BJ (cell line): ENCODE results near the gene XPNPEP1. TPM values are rescaled to one million over a fixed set of nuclear protein-coding genes. Genes with fewer than 3 reads are reported as not detected.

Experiments used
- CTCF ChIA-PET: fragments of 350-600 bp; formaldehyde crosslinking; extraction: SDS; loops from one replicate; lab custom pipeline; 2021; ENCODE audit warnings: antibody characterized with exemption, inconsistent platforms; lab: Yijun Ruan, JAX
- POLR2A ChIA-PET: fragments of 300-600 bp; sonication (Branson Sonifier 250); formaldehyde crosslinking; extraction: SDS; loops from one replicate; lab custom pipeline; 2021; ENCODE audit warnings: antibody characterized with exemption; lab: Charles Lee
- DNase-seq: peaks from one replicate; pipeline ENCODE4 v3.0.0-alpha.2; 2011; ENCODE audit warnings: low read depth
- H3K27me3 ChIP-seq: 2 replicates; pipeline ENCODE4 v1.6.0; 2011; ENCODE audit warnings: low read length; ENCODE audit not compliant: control insufficient read depth, insufficient read depth
- H3K36me3 ChIP-seq: 2 replicates; pipeline ENCODE4 v1.5.1; 2011; ENCODE audit warnings: low read length; ENCODE audit not compliant: control insufficient read depth, insufficient read depth
- H3K4me3 ChIP-seq: 2 replicates; pipeline ENCODE4 v1.5.1; 2011; ENCODE audit warnings: low read depth, mild to moderate bottlenecking, control low read depth, low read length
- polyA plus RNA-seq: library from polyadenylated mRNA; depleted of rRNA; stranded (reverse); fragments of >200 nt; gene quantifications from 2 replicates; pipeline ENCODE4 v1.2.3, GENCODE V29; 2011
- TF ChIP-seq, protein P1 (sequence below): IDR thresholded peaks from 2 replicates; pipeline ENCODE4 v1.5.1; 2011; ENCODE audit warnings: low read depth, mild to moderate bottlenecking, control low read depth, inconsistent platforms, low read length, moderate library complexity; ENCODE audit not compliant: insufficient read depth

XPNPEP1 gene
- polyA plus RNA-seq, 1 experiment = 173 TPM

DNA sequence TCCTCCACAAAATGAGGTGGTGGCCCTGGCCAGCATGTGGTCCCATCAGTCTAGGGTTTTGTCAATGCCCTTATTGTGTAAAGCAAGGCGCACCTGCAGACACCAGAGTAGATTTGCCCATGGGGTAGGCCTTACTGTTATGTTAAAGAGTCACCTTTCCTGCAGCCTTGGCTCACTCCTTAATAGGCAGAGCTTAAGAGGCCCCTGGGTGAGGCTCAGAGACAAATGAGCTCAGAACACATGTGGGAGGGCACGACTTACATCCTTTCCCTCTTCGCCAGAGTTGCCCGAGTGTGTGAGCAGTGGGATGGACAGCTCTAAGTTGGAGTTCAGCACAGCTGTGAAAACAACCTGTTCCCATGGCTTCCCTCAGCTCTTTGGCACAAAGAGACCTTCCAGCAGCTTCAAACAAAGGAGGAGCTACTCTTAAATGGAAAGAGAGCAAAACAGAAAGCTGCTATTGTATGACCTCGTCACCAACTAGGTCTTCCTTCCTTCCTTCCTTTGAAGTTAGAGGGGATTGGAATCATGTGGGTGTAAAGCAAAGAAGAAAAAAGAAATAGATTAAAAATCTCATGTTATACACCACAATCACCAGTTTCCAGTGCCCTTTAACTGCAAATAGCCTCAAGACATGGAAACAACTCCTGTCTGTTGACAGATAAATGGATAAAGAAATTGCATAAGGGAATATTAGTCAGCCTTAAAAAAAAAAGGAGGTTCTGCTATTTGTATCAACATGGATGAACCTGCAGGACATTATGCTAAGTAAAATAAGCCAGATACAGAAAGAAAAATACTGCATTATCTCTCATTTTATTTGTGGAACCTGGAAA is 11.9 kb upstream of the XPNPEP1 start:
- TF ChIP-seq, protein P1, sequence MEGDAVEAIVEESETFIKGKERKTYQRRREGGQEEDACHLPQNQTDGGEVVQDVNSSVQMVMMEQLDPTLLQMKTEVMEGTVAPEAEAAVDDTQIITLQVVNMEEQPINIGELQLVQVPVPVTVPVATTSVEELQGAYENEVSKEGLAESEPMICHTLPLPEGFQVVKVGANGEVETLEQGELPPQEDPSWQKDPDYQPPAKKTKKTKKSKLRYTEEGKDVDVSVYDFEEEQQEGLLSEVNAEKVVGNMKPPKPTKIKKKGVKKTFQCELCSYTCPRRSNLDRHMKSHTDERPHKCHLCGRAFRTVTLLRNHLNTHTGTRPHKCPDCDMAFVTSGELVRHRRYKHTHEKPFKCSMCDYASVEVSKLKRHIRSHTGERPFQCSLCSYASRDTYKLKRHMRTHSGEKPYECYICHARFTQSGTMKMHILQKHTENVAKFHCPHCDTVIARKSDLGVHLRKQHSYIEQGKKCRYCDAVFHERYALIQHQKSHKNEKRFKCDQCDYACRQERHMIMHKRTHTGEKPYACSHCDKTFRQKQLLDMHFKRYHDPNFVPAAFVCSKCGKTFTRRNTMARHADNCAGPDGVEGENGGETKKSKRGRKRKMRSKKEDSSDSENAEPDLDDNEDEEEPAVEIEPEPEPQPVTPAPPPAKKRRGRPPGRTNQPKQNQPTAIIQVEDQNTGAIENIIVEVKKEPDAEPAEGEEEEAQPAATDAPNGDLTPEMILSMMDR = no peak
- no peaks in the 10 kb centered on the region for H3K36me3 ChIP-seq
- no peaks in the 10 kb centered on the region; the same call in 1 of the 2 replicates for H3K27me3 ChIP-seq
- ChIA-PET CTCF (interaction anchor here (0.6 to 1.7 kb wide), 3 partner anchors 8 to 51 kb away, joined by 3 to 6 read pairs (median 4); no protein-coding TSS in a partner anchor), POLR2A (no interaction called here)
- H3K4me3 ChIP-seq = no peak overlapping the region
- DNase-seq = no peak

DNA sequence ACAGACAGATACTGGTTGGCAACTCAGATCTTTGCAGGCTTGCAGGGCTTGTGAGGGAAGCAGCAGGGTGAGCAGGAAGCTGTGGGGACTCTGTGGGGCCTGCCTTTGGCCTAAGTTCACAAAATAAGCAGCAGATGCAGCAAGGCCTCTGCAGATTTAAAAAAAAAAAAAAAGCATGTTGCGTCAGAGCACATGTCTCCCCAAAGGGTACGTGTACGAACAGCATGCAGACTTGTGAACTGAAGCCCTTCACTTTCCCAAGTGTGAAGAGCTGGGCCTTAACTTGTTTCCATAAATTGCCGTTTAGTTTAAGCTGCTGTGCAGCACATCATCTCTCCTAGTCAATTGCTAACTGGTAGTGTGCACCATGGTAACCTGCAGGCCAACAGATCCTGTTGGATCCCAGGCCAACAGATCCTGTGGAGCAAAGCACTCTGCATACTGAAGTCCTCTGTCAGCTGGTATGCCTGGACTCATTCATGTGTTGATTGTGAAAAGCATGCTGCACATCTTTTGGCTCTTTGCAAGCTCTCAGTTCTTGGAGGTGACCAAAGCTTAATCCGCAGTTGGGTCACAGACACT is 10.8 kb upstream of the XPNPEP1 start:
- Histone ChIP-seq H3K27me3 (no peaks in the 10 kb centered on the region; the same call in 1 of the 2 replicates), H3K36me3 (no peaks in the 10 kb centered on the region), H3K4me3 (no peak overlapping the region)
- TF ChIP-seq, protein P1 = no peak
- ChIA-PET CTCF (interaction anchor here (1.7 kb wide), 1 partner anchor 50 kb away, joined by 6 read pairs; no protein-coding TSS in a partner anchor), POLR2A (interaction anchor here (0.5 to 0.9 kb wide), 2 partner anchors 53 to 141 kb away, joined by 3 to 5 read pairs; no protein-coding TSS in a partner anchor)
- DNase-seq = no peak

DNA sequence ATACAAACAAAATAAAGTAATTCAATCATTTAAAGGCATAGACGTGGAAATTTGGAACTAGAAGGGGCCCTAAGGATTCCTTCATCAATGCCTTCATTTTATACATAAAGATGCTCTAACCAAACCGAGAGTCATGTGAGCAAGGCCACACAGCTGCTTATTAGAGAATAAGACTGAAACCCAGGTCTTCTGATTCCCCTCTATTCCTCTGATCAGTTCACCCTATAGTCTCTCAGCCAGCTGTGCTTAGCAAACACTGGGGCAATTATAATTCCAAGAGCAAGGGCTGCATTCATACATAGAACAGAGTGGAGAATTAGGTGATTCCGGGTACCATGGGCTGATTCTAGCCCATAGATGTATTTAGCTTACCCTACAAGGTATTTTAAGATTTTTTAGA is 9.7 kb upstream of the XPNPEP1 start:
- no peak overlapping the region for H3K4me3 ChIP-seq
- DNase-seq = no peak
- no peaks in the 10 kb centered on the region for H3K36me3 ChIP-seq
- TF ChIP-seq, protein P1 = no peak
- CTCF ChIA-PET = no interaction called here
- POLR2A ChIA-PET = no interaction called here
- no peaks in the 10 kb centered on the region; the same call in 1 of the 2 replicates for H3K27me3 ChIP-seq

- TF ChIP-seq, protein P1 = no peak
- H3K27me3 ChIP-seq = no peaks in the 10 kb centered on the region
- DNase-seq = no peak
- ChIA-PET POLR2A (no interaction called here), CTCF (no interaction called here)
- H3K36me3 ChIP-seq = no peaks in the 10 kb centered on the region
- no peak overlapping the region for H3K4me3 ChIP-seq
Measured at GRCh38 chr10:109932391-109932790, 9.1 kb upstream of the XPNPEP1 start.

GRCh38 chr10:109931163-109931562 is 7.9 kb upstream of the XPNPEP1 start:
- ChIA-PET CTCF (no interaction called here), POLR2A (no interaction called here)
- Histone ChIP-seq H3K36me3 (no peaks in the 10 kb centered on the region), H3K27me3 (no peaks in the 10 kb centered on the region), H3K4me3 (no peak overlapping the region)
- TF ChIP-seq, protein P1 = no peak
- no peak for DNase-seq
